H9 (cell line): ENCODE data around the gene MAST1. TPM values are rescaled to one million over a fixed set of nuclear protein-coding genes. Genes with fewer than 3 reads are reported as not detected.
A peak's percentile ranks its signal among the peaks of the same experiment; 100 is the strongest.

ENCODE experiments used
- DNase-seq: peaks from one replicate; pipeline ENCODE4 v3.0.0-alpha.2; 2017
- H2AFZ ChIP-seq: one replicate; pipeline ENCODE4 v1.6.1; 2013; ENCODE audit warnings: mild to moderate bottlenecking, low read length, control low read depth, moderate library complexity
- H2AK5ac ChIP-seq: 2 replicates; pipeline ENCODE4 v1.6.1; 2013; ENCODE audit warnings: low read length, control low read depth, mixed read lengths; ENCODE audit not compliant: insufficient read length
- H2BK120ac ChIP-seq: one replicate; pipeline ENCODE4 v1.6.1; 2013; ENCODE audit warnings: low read depth, mild to moderate bottlenecking, low read length, control low read depth, inconsistent platforms; ENCODE audit not compliant: poor library complexity, severe bottlenecking
- H2BK12ac ChIP-seq: 2 replicates; pipeline ENCODE4 v1.6.1; 2013; ENCODE audit warnings: low read length, control low read depth, mixed read lengths, low read depth; ENCODE audit not compliant: insufficient read length
- H2BK15ac ChIP-seq: 2 replicates; pipeline ENCODE4 v1.6.1; 2013; ENCODE audit warnings: low read depth, low read length, control low read depth
- H2BK20ac ChIP-seq: one replicate; pipeline ENCODE4 v1.6.1; 2013; ENCODE audit warnings: low read depth, mild to moderate bottlenecking, low read length, control low read depth, inconsistent platforms; ENCODE audit not compliant: poor library complexity, severe bottlenecking
- H2BK5ac ChIP-seq: 2 replicates; pipeline ENCODE4 v1.6.1; 2013; ENCODE audit warnings: low read length, control low read depth, mixed read lengths; ENCODE audit not compliant: insufficient read length
- H3K14ac ChIP-seq: 2 replicates; pipeline ENCODE4 v1.6.1; 2013; ENCODE audit warnings: low read length, control low read depth; ENCODE audit not compliant: insufficient read depth
- H3K18ac ChIP-seq: 2 replicates; pipeline ENCODE4 v1.6.1; 2013; ENCODE audit warnings: low read depth, mild to moderate bottlenecking, mixed read lengths, low read length, control low read depth; ENCODE audit not compliant: insufficient read length
- H3K23ac ChIP-seq: 2 replicates; pipeline ENCODE4 v1.6.1; 2013; ENCODE audit warnings: low read length, control low read depth, mixed read lengths, low read depth; ENCODE audit not compliant: insufficient read length
- H3K23me2 ChIP-seq: 2 replicates; pipeline ENCODE4 v1.6.1; 2013; ENCODE audit warnings: low read depth, mild to moderate bottlenecking, mixed read lengths, low read length, control low read depth; ENCODE audit not compliant: insufficient read length, poor library complexity, severe bottlenecking
- H3K27ac ChIP-seq: 2 replicates; pipeline ENCODE4 v1.5.1; 2013; ENCODE audit warnings: low read length, control low read depth, mixed read lengths, low read depth; ENCODE audit not compliant: insufficient read length
- H3K27me3 ChIP-seq: 2 replicates; pipeline ENCODE4 v1.6.1; 2013; ENCODE audit warnings: low read length, control low read depth, inconsistent platforms; ENCODE audit not compliant: insufficient read depth
- H3K4ac ChIP-seq: 2 replicates; pipeline ENCODE4 v1.6.1; 2013; ENCODE audit warnings: low read depth, mild to moderate bottlenecking, control low read depth, inconsistent platforms, low read length, moderate library complexity
- H3K4me1 ChIP-seq: 2 replicates; pipeline ENCODE4 v1.6.1; 2013; ENCODE audit warnings: low read length, control low read depth, inconsistent platforms; ENCODE audit not compliant: insufficient read depth
- H3K4me2 ChIP-seq: 2 replicates; pipeline ENCODE4 v1.6.1; 2013; ENCODE audit warnings: low read length, control low read depth, mixed read lengths; ENCODE audit not compliant: insufficient read length, insufficient read depth
- H3K56ac ChIP-seq: 2 replicates; pipeline ENCODE4 v1.6.1; 2013; ENCODE audit warnings: low read depth, mild to moderate bottlenecking, mixed read lengths, low read length, control low read depth; ENCODE audit not compliant: insufficient read length
- H3K79me1 ChIP-seq: 2 replicates; pipeline ENCODE4 v1.6.1; 2013; ENCODE audit warnings: low read depth, mild to moderate bottlenecking, moderate library complexity, low read length, control low read depth, inconsistent platforms; ENCODE audit not compliant: insufficient read depth, poor library complexity, severe bottlenecking
- H3K79me2 ChIP-seq: 2 replicates; pipeline ENCODE4 v1.6.1; 2013; ENCODE audit warnings: low read length, control low read depth, inconsistent platforms; ENCODE audit not compliant: insufficient read depth
- H3K9ac ChIP-seq: 2 replicates; pipeline ENCODE4 v1.6.1; 2013; ENCODE audit warnings: low read length, control low read depth, mixed read lengths; ENCODE audit not compliant: insufficient read length; ENCODE audit errors: extremely low read depth
- H3K9me3 ChIP-seq: one replicate; pipeline ENCODE4 v1.6.1; 2013; ENCODE audit warnings: low read depth, low read length, inconsistent platforms; ENCODE audit not compliant: control insufficient read depth
- H3T11ph ChIP-seq: one replicate; pipeline ENCODE4 v1.6.1; 2013; ENCODE audit warnings: mild to moderate bottlenecking, low read length, control low read depth, inconsistent platforms
- H4K20me1 ChIP-seq: one replicate; pipeline ENCODE4 v1.6.1; 2013; ENCODE audit not compliant: control insufficient read depth, insufficient read length, insufficient read depth
- H4K5ac ChIP-seq: 2 replicates; pipeline ENCODE4 v1.6.1; 2013; ENCODE audit warnings: low read depth, mild to moderate bottlenecking, mixed read lengths, low read length, control low read depth; ENCODE audit not compliant: insufficient read length
- H4K8ac ChIP-seq: replicated peaks from 2 replicates; pipeline ENCODE4 v1.6.1; 2013; ENCODE audit warnings: low read length, control low read depth, mixed read lengths, low read depth; ENCODE audit not compliant: insufficient read length
- H4K91ac ChIP-seq: 2 replicates; pipeline ENCODE4 v1.6.1; 2013; ENCODE audit warnings: low read depth, mild to moderate bottlenecking, moderate library complexity, mixed read lengths, low read length, control low read depth; ENCODE audit not compliant: insufficient read length
- H3K27ac Mint-ChIP-seq, 3 experiments: 2 replicates in 2 of 3; 3 replicates in 1 of 3; pipeline ENCODE4 v1.8.0; 2020 to 2021; ENCODE audit warnings: mixed read lengths in 3 of 3, mild to moderate bottlenecking in 1 of 3, moderate library complexity in 1 of 3
- H3K27me3 Mint-ChIP-seq: 2 replicates; pipeline ENCODE4 v1.8.0; 2021; ENCODE audit warnings: low read depth, mild to moderate bottlenecking, moderate library complexity, mixed read lengths
- H3K36me3 Mint-ChIP-seq, 3 experiments: 2 replicates in 2 of 3; 3 replicates in 1 of 3; pipeline ENCODE4 v1.8.0; 2020 to 2021; ENCODE audit warnings: low read depth in 3 of 3, mixed read lengths in 3 of 3; ENCODE audit not compliant: insufficient read depth in 1 of 3
- H3K4me1 Mint-ChIP-seq, 2 experiments: 2 replicates each; pipeline ENCODE4 v1.8.0; 2020; ENCODE audit warnings: mixed read lengths in 2 of 2
- H3K4me3 Mint-ChIP-seq, 2 experiments: 2 replicates in 1 of 2; 3 replicates in 1 of 2; pipeline ENCODE4 v1.8.0; 2020 to 2021; ENCODE audit warnings: mild to moderate bottlenecking in 2 of 2, mixed read lengths in 2 of 2, moderate library complexity in 1 of 2
- H3K9me3 Mint-ChIP-seq, 2 experiments: 2 replicates in 1 of 2; 3 replicates in 1 of 2; pipeline ENCODE4 v1.8.0; 2020; ENCODE audit warnings: mild to moderate bottlenecking in 2 of 2, mixed read lengths in 2 of 2, moderate library complexity in 1 of 2
- WGBS: extraction: QIAGEN DNeasy Blood & Tissue Kit; methylation state at CpG from one replicate; pipeline ENCODE4 v1.1.7; 2013; ENCODE audit warnings: missing lambda C conversion rate, low lambda C conversion rate, mixed read lengths; ENCODE audit not compliant: insufficient read length; ENCODE audit errors: extremely low coverage; 5-methylcytosine and 5-hydroxymethylcytosine counted together
- total RNA-seq: library from RNA; stranded (reverse); gene quantifications from 2 replicates; pipeline ENCODE4 v1.2.1, GENCODE V29; 2021
- TF ChIP-seq, protein P1 (sequence below): fragments of 200-600 bp; sonication (generic); conservative IDR thresholded peaks from 3 replicates; pipeline ENCODE4 v1.8.0; 2021; ENCODE audit warnings: antibody characterized with exemption, mild to moderate bottlenecking

MAST1 gene
- total RNA-seq, 1 experiment from 2014 or later, result 15.1 TPM

DNA sequence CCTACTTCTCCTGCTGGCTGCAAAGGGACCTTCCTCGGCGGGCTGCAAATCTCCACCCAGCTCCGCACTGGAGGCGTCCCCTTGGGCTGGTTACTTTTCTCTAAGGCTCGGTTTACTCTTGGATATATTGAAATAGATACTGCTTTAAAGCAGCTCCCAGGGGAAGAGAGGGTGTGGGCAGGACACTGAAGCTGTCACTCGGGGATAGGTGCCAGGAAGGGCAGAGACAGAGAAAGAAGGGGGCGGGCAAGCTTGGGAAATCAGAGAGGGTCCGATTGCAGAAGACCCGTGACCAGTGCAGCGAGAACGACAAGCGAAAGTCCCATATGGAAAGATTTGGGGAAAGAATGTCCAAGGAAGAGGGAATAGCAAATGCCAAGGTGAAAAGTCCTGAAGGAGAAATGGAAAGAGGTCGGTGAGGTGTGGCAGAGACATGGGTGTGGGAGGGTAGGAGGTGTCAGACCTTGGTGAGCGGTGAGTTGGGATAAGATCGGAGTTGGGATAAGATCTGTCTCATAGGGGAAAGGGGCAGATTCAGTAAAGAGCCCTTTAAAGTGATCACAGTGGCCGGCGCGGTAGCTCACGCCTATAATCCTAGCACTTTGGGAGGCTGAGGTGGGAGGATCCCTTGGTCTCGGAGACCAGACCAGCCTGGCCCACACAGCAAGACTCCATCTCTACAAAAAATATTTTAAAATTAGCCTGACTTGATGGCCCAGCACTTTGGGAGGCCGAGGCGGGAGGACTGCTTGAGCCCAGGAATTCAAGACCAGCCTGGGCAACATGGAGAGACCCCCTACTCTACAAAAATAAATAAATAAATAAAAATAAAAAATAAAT lies 35.8 kb upstream of the MAST1 start:
- no peaks in the 10 kb centered on the region; a peak in 1 of 5 replicates for H3K9me3 Mint-ChIP-seq
- no peak overlapping the region for H2BK12ac ChIP-seq
- H4K91ac ChIP-seq, result no peak overlapping the region
- H3K27me3 Mint-ChIP-seq, result peaks cover 6% of the 10 kb centered on the region
- no peak overlapping the region for H3K27ac ChIP-seq
- H3K36me3 Mint-ChIP-seq, result peaks cover 13 to 45% (median 28%) of the 10 kb centered on the region in 3 experiments; a peak in 6 of 7 replicates
- H2AK5ac ChIP-seq, result no peak overlapping the region
- peaks cover 16 to 27% of the 10 kb centered on the region in 2 experiments for H3K4me1 Mint-ChIP-seq
- H2BK15ac ChIP-seq, result no peak overlapping the region
- H3K27me3 ChIP-seq, result no peaks in the 10 kb centered on the region
- H3T11ph ChIP-seq, result no peak overlapping the region
- no peak overlapping the region; a peak in 1 of 7 replicates for H3K27ac Mint-ChIP-seq
- H3K4me2 ChIP-seq, result peak overlapping the region; percentile 84
- H4K20me1 ChIP-seq, result no peaks in the 10 kb centered on the region
- no peak overlapping the region for H3K14ac ChIP-seq
- H3K79me1 ChIP-seq, result peaks cover 4% of the 10 kb centered on the region
- H3K79me2 ChIP-seq, result no peaks in the 10 kb centered on the region
- no peak overlapping the region for H2BK5ac ChIP-seq
- DNase-seq, result no peak
- TF ChIP-seq, protein P1, sequence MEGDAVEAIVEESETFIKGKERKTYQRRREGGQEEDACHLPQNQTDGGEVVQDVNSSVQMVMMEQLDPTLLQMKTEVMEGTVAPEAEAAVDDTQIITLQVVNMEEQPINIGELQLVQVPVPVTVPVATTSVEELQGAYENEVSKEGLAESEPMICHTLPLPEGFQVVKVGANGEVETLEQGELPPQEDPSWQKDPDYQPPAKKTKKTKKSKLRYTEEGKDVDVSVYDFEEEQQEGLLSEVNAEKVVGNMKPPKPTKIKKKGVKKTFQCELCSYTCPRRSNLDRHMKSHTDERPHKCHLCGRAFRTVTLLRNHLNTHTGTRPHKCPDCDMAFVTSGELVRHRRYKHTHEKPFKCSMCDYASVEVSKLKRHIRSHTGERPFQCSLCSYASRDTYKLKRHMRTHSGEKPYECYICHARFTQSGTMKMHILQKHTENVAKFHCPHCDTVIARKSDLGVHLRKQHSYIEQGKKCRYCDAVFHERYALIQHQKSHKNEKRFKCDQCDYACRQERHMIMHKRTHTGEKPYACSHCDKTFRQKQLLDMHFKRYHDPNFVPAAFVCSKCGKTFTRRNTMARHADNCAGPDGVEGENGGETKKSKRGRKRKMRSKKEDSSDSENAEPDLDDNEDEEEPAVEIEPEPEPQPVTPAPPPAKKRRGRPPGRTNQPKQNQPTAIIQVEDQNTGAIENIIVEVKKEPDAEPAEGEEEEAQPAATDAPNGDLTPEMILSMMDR, result no peak
- no peak overlapping the region for H3K56ac ChIP-seq
- WGBS, result no CpG with 5 or more reads among the region's 22 CpGs
- peaks cover 28% of the 10 kb centered on the region for H3K23me2 ChIP-seq
- no peak overlapping the region for H4K5ac ChIP-seq
- no peak overlapping the region for H3K9ac ChIP-seq
- no peak overlapping the region for H2AFZ ChIP-seq
- no peaks in the 10 kb centered on the region; the same call in 1 of the 2 replicates for H3K4me1 ChIP-seq
- no peak overlapping the region for H2BK120ac ChIP-seq
- H4K8ac ChIP-seq, result no peak overlapping the region
- no peaks in the 10 kb centered on the region for H3K9me3 ChIP-seq
- H3K4ac ChIP-seq, result no peak overlapping the region
- H3K23ac ChIP-seq, result no peak overlapping the region
- H2BK20ac ChIP-seq, result no peak overlapping the region
- H3K4me3 Mint-ChIP-seq, result peak overlapping the region; percentile 91 to 94
- H3K18ac ChIP-seq, result no peak overlapping the region
